ENCODE data around the gene DAGLA. TPM values are rescaled to one million over a fixed set of nuclear protein-coding genes. Genes with fewer than 3 reads are reported as not detected.

DAGLA gene
- total RNA-seq, 1 donor from 2014 or later: 21.0 TPM

GRCh38 chr11:61716478-61717285 is 36.5 kb downstream of the DAGLA start:
- no peak for DNase-seq (ENCODE audit: low read depth, low spot score)
- H3K27me3 Mint-ChIP-seq (ENCODE audit: low read depth): no peaks in the 10 kb centered on the region
- H3K36me3 Mint-ChIP-seq (ENCODE audit: low read depth): peaks cover 2% of the 10 kb centered on the region
- peak overlapping the region; percentile 94 for H3K27ac Mint-ChIP-seq (ENCODE audit: unreplicated experiment)
- H3K9me3 Mint-ChIP-seq: no peaks in the 10 kb centered on the region
- peak overlapping the region; percentile 88 for H3K4me3 Mint-ChIP-seq
- TF ChIP-seq CTCF (conservative IDR thresholded peaks at IDR 0.05): no peak
- H3K4me1 Mint-ChIP-seq: peaks cover 71% of the 10 kb centered on the region

GRCh38 chr11:61717286-61718033 is 37.3 kb downstream of the DAGLA start:
- no peaks in the 10 kb centered on the region for H3K27me3 Mint-ChIP-seq (ENCODE audit: low read depth)
- no peaks in the 10 kb centered on the region for H3K9me3 Mint-ChIP-seq
- H3K27ac Mint-ChIP-seq (ENCODE audit: unreplicated experiment): peak overlapping the region; percentile 97
- H3K36me3 Mint-ChIP-seq (ENCODE audit: low read depth): peaks cover 2% of the 10 kb centered on the region
- peaks cover 63% of the 10 kb centered on the region for H3K4me1 Mint-ChIP-seq
- TF ChIP-seq CTCF (conservative IDR thresholded peaks at IDR 0.05): no peak
- H3K4me3 Mint-ChIP-seq: peak overlapping the region; percentile 88
- peak; percentile 47 for DNase-seq (ENCODE audit: low read depth, low spot score)

GRCh38 chr11:61718046-61718531 is 37.9 kb downstream of the DAGLA start:
- Mint-ChIP-seq H3K4me3 (peak overlapping the region; percentile 88), H3K27me3 (ENCODE audit: low read depth) (no peaks in the 10 kb centered on the region), H3K4me1 (peaks cover 60% of the 10 kb centered on the region), H3K36me3 (ENCODE audit: low read depth) (peaks cover 2% of the 10 kb centered on the region), H3K9me3 (no peaks in the 10 kb centered on the region), H3K27ac (ENCODE audit: unreplicated experiment) (peak overlapping the region; percentile 97)
- DNase-seq (ENCODE audit: low read depth, low spot score): no peak
- TF ChIP-seq CTCF (conservative IDR thresholded peaks at IDR 0.05): no peak

- no peak for TF ChIP-seq CTCF (conservative IDR thresholded peaks at IDR 0.05)
- Mint-ChIP-seq H3K27ac (ENCODE audit: unreplicated experiment) (peak overlapping the region; percentile 97), H3K36me3 (ENCODE audit: low read depth) (peaks cover 2% of the 10 kb centered on the region)
Observed at GRCh38 chr11:61718621-61719302, 38.6 kb downstream of the DAGLA start.

GRCh38 chr11:61719978-61720377 is 39.8 kb downstream of the DAGLA start:
- Mint-ChIP-seq H3K36me3 (ENCODE audit: low read depth) (peaks cover 2% of the 10 kb centered on the region), H3K27ac (ENCODE audit: unreplicated experiment) (peak overlapping the region; percentile 19)

More at GRCh38 chr11:61718621-61719302, 38.6 kb downstream of the DAGLA start:
- Mint-ChIP-seq H3K27me3 (ENCODE audit: low read depth) (no peaks in the 10 kb centered on the region), H3K4me1 (peaks cover 53% of the 10 kb centered on the region), H3K4me3 (peak overlapping the region; percentile 88), H3K9me3 (no peaks in the 10 kb centered on the region)
- DNase-seq (ENCODE audit: low read depth, low spot score): peak; percentile 65

More at GRCh38 chr11:61719978-61720377, 39.8 kb downstream of the DAGLA start:
- no peaks in the 10 kb centered on the region for H3K27me3 Mint-ChIP-seq (ENCODE audit: low read depth)
- peaks cover 41% of the 10 kb centered on the region for H3K4me1 Mint-ChIP-seq
- H3K9me3 Mint-ChIP-seq: no peaks in the 10 kb centered on the region
- TF ChIP-seq CTCF (conservative IDR thresholded peaks at IDR 0.05): no peak
- DNase-seq (ENCODE audit: low read depth, low spot score): no peak
- H3K4me3 Mint-ChIP-seq: peak overlapping the region; percentile 64
